A172 (cell line): ENCODE results near the gene CFAP97. TPM values are rescaled to one million over a fixed set of nuclear protein-coding genes. Genes with fewer than 3 reads are reported as not detected.
A peak's percentile ranks its signal among the peaks of the same experiment; 100 is the strongest.
"Not testable (repeated sequence)": the region's sequence is repeated elsewhere in the genome, so short reads cannot be mapped to it uniquely, and the experiment has no call there.

ENCODE experiments used
- DNase-seq: peaks from one replicate; pipeline ENCODE4 v3.0.0-alpha.2; 2015; ENCODE audit warnings: low spot score
- total RNA-seq: library from RNA; depleted of rRNA; stranded (reverse); fragments of >200 nt; shearing (Covaris generic); gene quantifications from 2 replicates; pipeline ENCODE4 v1.2.3, GENCODE V29; 2014

The CFAP97 gene
- total RNA-seq, 1 experiment from 2014 or later, result 55.3 TPM

GRCh38 chr4:185142912-185143600, 60.7 kb downstream of the CFAP97 start, which contains the start of gene SLC25A4:
TSS of gene SLC25A4 (plus strand) at chr4:185143266. CDS start at chr4:185143373, 107 bp downstream.
- DNase-seq, result peak; percentile 44

- no peak for DNase-seq
Measured at GRCh38 chr4:185142564-185142911, 61.3 kb downstream of the CFAP97 start.

GRCh38 chr4:185141777-185142176, 62.0 kb downstream of the CFAP97 start:
- DNase-seq, result no peak

GRCh38 chr4:185139736-185140135, 64.1 kb downstream of the CFAP97 start:
- no peak for DNase-seq

- no peak for DNase-seq
Measured at GRCh38 chr4:185138161-185138560, 65.6 kb downstream of the CFAP97 start.

- no peak for DNase-seq
Measured at GRCh38 chr4:185137233-185137925, 66.4 kb downstream of the CFAP97 start.

- peak; percentile 30 for DNase-seq
Measured at GRCh38 chr4:185134307-185134869, 69.4 kb downstream of the CFAP97 start.

- DNase-seq, result no peak
Measured at GRCh38 chr4:185128272-185129119, 75.3 kb downstream of the CFAP97 start.

- DNase-seq, result no peak
Measured at GRCh38 chr4:185127021-185127925, 76.5 kb downstream of the CFAP97 start.

- DNase-seq, result no peak
Measured at GRCh38 chr4:185124006-185124405, 79.8 kb downstream of the CFAP97 start.

GRCh38 chr4:185122681-185123345, 81.0 kb downstream of the CFAP97 start:
- DNase-seq, result peak; percentile 7

- no peak for DNase-seq
Measured at GRCh38 chr4:185120631-185120946, 83.2 kb downstream of the CFAP97 start.

- DNase-seq, result no peak
Measured at GRCh38 chr4:185119927-185120630, 83.7 kb downstream of the CFAP97 start.

GRCh38 chr4:185119467-185119866, 84.3 kb downstream of the CFAP97 start:
- not testable (repeated sequence) for DNase-seq

GRCh38 chr4:185118876-185119275, 84.9 kb downstream of the CFAP97 start:
- DNase-seq, result no peak

- DNase-seq, result no peak
Measured at GRCh38 chr4:185117300-185117934, 86.4 kb downstream of the CFAP97 start.

GRCh38 chr4:185115827-185116232, 88.0 kb downstream of the CFAP97 start:
- DNase-seq, result no peak

GRCh38 chr4:185113340-185113739, 90.5 kb downstream of the CFAP97 start:
- no peak for DNase-seq

- DNase-seq, result peak; percentile 98
Measured at GRCh38 chr4:185112104-185112503, 91.7 kb downstream of the CFAP97 start.
